Lower leg skin (tissue), 3 donors: ENCODE results near the gene TRAM2.

Experiments used
- CTCF ChIP-seq, 3 donors: fragments of 450-650 bp; IDR thresholded peaks; one replicate each; pipeline ENCODE4 v1.5.1; 2016; ENCODE audit warnings: antibody characterized with exemption in 3 of 3, mild to moderate bottlenecking in 3 of 3, moderate library complexity in 2 of 3
- POLR2A ChIP-seq, 2 donors: fragments of 450-650 bp; IDR thresholded peaks; one replicate each; pipeline ENCODE4 v1.6.1; 2016 to 2017; ENCODE audit warnings: antibody characterized with exemption in 2 of 2, mild to moderate bottlenecking in 1 of 2, moderate library complexity in 1 of 2

DNA sequence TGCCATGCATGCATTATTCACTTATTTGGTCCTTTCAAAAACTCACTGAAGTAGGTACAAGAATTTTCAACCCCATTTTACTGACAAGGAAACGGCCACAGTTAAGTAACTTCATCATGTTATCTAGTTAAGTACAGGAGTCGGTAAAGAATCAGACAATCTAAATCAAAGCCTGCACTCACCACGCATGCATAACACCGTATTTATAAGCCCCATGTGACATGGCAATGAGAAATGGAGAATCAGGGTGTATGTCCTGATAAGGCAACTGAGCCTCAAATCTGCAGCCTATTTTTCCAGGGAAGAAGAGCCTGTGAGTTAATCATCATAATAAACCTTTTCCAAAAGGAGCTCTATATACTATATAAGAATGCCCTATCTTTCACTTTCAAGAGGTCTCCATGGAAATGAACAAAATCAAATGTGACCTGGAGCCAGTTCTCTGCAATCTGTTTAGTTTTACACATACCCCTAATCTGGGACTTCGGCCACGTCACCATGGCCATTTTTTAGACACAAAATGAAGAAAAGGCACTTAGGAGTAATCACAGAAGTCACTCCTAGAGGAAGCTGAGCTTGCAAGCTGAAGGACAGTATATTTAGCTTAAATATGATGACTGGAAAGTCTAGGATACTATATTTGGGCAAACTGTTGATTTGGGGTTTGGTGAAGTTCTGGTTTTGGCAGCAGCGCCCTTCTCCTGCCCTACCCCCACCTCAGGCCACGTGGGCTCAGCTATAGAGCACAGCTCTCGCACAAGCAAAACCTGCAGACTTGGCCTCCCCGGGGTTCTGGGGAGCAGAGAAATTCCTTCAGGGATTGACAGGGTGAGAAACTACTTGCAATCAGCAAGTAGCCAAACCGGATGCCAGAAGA is 19.2 kb downstream of the TRAM2 start:
- TF ChIP-seq POLR2A (IDR thresholded peaks at IDR 0.05) (no peak), CTCF (IDR thresholded peaks at IDR 0.05) (no peak)
